Endothelial cell of umbilical vein (primary cell): ENCODE measurements around the gene SSTR3. TPM values are rescaled to one million over a fixed set of nuclear protein-coding genes. Genes with fewer than 3 reads are reported as not detected.
A peak's percentile ranks its signal among the peaks of the same experiment; 100 is the strongest.

ENCODE experiments used
- BruUV-seq: library from RNA; stranded (reverse); fragments of 400-500 nt; replicated peaks from 2 replicates; lab custom pipeline; 2021; lab: Mats Ljungman, UMichigan
- CTCF ChIA-PET: fragments of 300-600, 350-600 bp; sonication (Branson Sonifier 250); formaldehyde crosslinking; loops from one replicate; lab custom pipeline; 2021; ENCODE audit warnings: antibody characterized with exemption, inconsistent platforms; lab: Charles Lee
- POLR2A ChIA-PET: fragments of 300-600, 350-600 bp; sonication (Branson Sonifier 250); formaldehyde crosslinking; loops from one replicate; lab custom pipeline; 2021; ENCODE audit warnings: antibody characterized with exemption, inconsistent platforms; lab: Charles Lee
- DNase-seq: peaks from one replicate; pipeline ENCODE4 v3.0.0-alpha.2; 2011; ENCODE audit warnings: low read depth, low spot score
- FAIRE-seq: peaks from 2 replicates; lab custom pipeline; 2011; peaks lifted over from hg19 to GRCh38; lab: Jason Lieb, UNC
- H2AFZ ChIP-seq: 2 replicates; pipeline ENCODE4 v1.6.0; 2012; ENCODE audit warnings: low read depth, low read length, control low read depth, inconsistent platforms
- H3K27ac ChIP-seq: 2 replicates; pipeline ENCODE4 v1.5.1; 2011; ENCODE audit warnings: low read depth, mild to moderate bottlenecking, control low read depth, low read length, moderate library complexity; ENCODE audit not compliant: insufficient read depth
- H3K27me3 ChIP-seq, 2 experiments: 2 replicates each; pipeline versions ENCODE4 v1.6.0 to v1.6.1; 2011; ENCODE audit warnings: low read length in 2 of 2, mixed read lengths in 1 of 2; ENCODE audit not compliant: control insufficient read depth in 2 of 2, insufficient read depth in 2 of 2
- H3K36me3 ChIP-seq, 2 experiments: 2 replicates in 1 of 2; 3 replicates in 1 of 2; pipeline ENCODE4 v1.5.1; 2011; ENCODE audit warnings: low read length in 2 of 2, mild to moderate bottlenecking in 1 of 2, moderate library complexity in 1 of 2; ENCODE audit not compliant: control insufficient read depth in 2 of 2, insufficient read depth in 2 of 2; ENCODE audit errors: extremely low read depth in 1 of 2
- H3K4me1 ChIP-seq: 3 replicates; pipeline ENCODE4 v1.5.1; 2011; ENCODE audit warnings: mild to moderate bottlenecking, low read length; ENCODE audit not compliant: control insufficient read depth, insufficient read depth; ENCODE audit errors: extremely low read depth
- H3K4me2 ChIP-seq: 2 replicates; pipeline ENCODE4 v1.6.1; 2011; ENCODE audit warnings: low read length, control low read depth, mixed read lengths; ENCODE audit not compliant: insufficient read depth
- H3K4me3 ChIP-seq, 3 experiments: fragments of 200-600 bp in 1 of 3; sonication (generic), shearing (Covaris generic) in 1 of 3; replicated peaks in 1 of 3; 2 replicates each; pipeline ENCODE4 v1.5.1; 2011 to 2016; ENCODE audit warnings: control low read depth in 3 of 3, low read length in 3 of 3, mild to moderate bottlenecking in 2 of 3, inconsistent platforms in 1 of 3, low read depth in 1 of 3, moderate library complexity in 1 of 3; ENCODE audit not compliant: insufficient read depth in 1 of 3
- H3K79me2 ChIP-seq: 2 replicates; pipeline ENCODE4 v1.6.0; 2012; ENCODE audit warnings: low read length, inconsistent platforms; ENCODE audit not compliant: control insufficient read depth, insufficient read depth
- H3K9ac ChIP-seq: replicated peaks from 2 replicates; pipeline ENCODE3; 2011; ENCODE audit warnings: low read length, control low read depth; ENCODE audit not compliant: insufficient read depth; ENCODE audit errors: extremely low read depth
- H3K9me1 ChIP-seq: replicated peaks from 3 replicates; pipeline ENCODE4 v1.6.0; 2011; ENCODE audit warnings: mild to moderate bottlenecking, low read length; ENCODE audit not compliant: control insufficient read depth, insufficient read depth; ENCODE audit errors: extremely low read depth
- H3K9me3 ChIP-seq: replicated peaks from 2 replicates; pipeline ENCODE4 v1.5.1; 2012; ENCODE audit warnings: low read length, inconsistent platforms; ENCODE audit not compliant: control insufficient read depth, insufficient read depth
- H4K20me1 ChIP-seq: replicated peaks from 2 replicates; pipeline ENCODE3; 2011; ENCODE audit warnings: mild to moderate bottlenecking, low read length; ENCODE audit not compliant: control insufficient read depth, insufficient read depth; ENCODE audit errors: extremely low read depth
- CTCF ChIP-seq, 2 donors: IDR thresholded peaks; 1 replicate in 1 of 2; 2 replicates in 1 of 2; pipeline ENCODE4 v1.5.1; 2011; ENCODE audit warnings: low read length in 2 of 2, mild to moderate bottlenecking in 2 of 2, moderate library complexity in 2 of 2, control low read depth in 1 of 2, inconsistent platforms in 1 of 2, low read depth in 1 of 2; ENCODE audit not compliant: insufficient read depth in 1 of 2; ENCODE audit errors: extremely low read depth in 1 of 2
- GATA2 ChIP-seq: IDR thresholded peaks from 2 replicates; pipeline ENCODE4 v1.7.0; 2011; ENCODE audit warnings: low read depth, mild to moderate bottlenecking, moderate library complexity, mixed read lengths, low read length; ENCODE audit not compliant: insufficient read length, insufficient read depth
- MAX ChIP-seq: IDR thresholded peaks from 2 replicates; pipeline ENCODE4 v1.6.1; 2011; ENCODE audit not compliant: insufficient read depth, insufficient read length
- dilution Hi-C: fragments of 300-500 bp; cut with MboI; formaldehyde crosslinking; loops from one replicate; pipeline ENCODE4 v1.15.0; 2019; ENCODE audit warnings: low sequenced_read_pairs; ENCODE audit not compliant: extremely low pct_ligation_motif_present
- intact Hi-C: fragments of 100-400 bp; cut with micrococcal nuclease; formaldehyde crosslinking; loops from one replicate; pipeline ENCODE4 v1.10.0; 2022
- polyA plus RNA-seq, 4 experiments: library from polyadenylated mRNA; depleted of rRNA in 3 of 4; stranded (reverse) in 3 of 4; unstranded in 1 of 4; fragments of >200 nt; gene quantifications; 2 replicates each; pipeline versions ENCODE4 v1.2.1 to v1.2.3, GENCODE V29; 2011 to 2012; ENCODE audit warnings: missing spikeins in 1 of 4
- total RNA-seq: library from RNA; stranded (reverse); gene quantifications from 2 replicates; pipeline ENCODE4 v1.2.3, GENCODE V29; 2021

The SSTR3 gene
- total and polyA plus RNA-seq, 2 donors (not counting 3 experiments of a cell fraction or from before 2014, with no cell fraction given), result not detected

GRCh38 chr22:37225481-37225880 is 13.2 kb upstream of the SSTR3 start:
- Histone ChIP-seq H3K4me3 (no peak overlapping the region), H3K4me1 (peaks cover 22% of the 10 kb centered on the region), H3K27me3 (no peaks in the 10 kb centered on the region), H3K36me3 (peaks cover 5 to 6% of the 10 kb centered on the region in 2 experiments), H3K9me1 (no peaks in the 10 kb centered on the region), H3K9me3 (no peaks in the 10 kb centered on the region), H3K79me2 (no peaks in the 10 kb centered on the region), H4K20me1 (no peaks in the 10 kb centered on the region), H2AFZ (no peak overlapping the region), H3K27ac (no peak overlapping the region), H3K9ac (no peak overlapping the region), H3K4me2 (no peak overlapping the region)
- intact Hi-C loops (loop anchor here (1.0 kb wide), 1 partner anchor 36 kb away; no protein-coding TSS in a partner anchor), dilution Hi-C loops (no loop called here)
- FAIRE-seq, result no peak
- TF ChIP-seq MAX, result no peak
- TF ChIP-seq GATA2, result no peak
- peak in 1 of 2 donors; percentile 26 for TF ChIP-seq CTCF (IDR thresholded peaks at IDR 0.05; ENCODE audit: extremely low read depth in 1 of 2, insufficient read depth in 1 of 2, low read depth in 1 of 2, low read length in 2 of 2)
- CTCF ChIA-PET, result interaction anchor here (0.5 to 5.4 kb wide), 8 partner anchors 10 to 231 kb away, joined by 3 to 64 read pairs (median 4); no protein-coding TSS in a partner anchor
- POLR2A ChIA-PET, result no interaction called here
- DNase-seq, result no peak
- TSS peak; percentile 91 for BruUV-seq
